ENCODE data around the gene OR10J5. TPM values are rescaled to one million over a fixed set of nuclear protein-coding genes. Genes with fewer than 3 reads are reported as not detected.
"Not testable (repeated sequence)": the region's sequence is repeated elsewhere in the genome, so short reads cannot be mapped to it uniquely, and the experiment has no call there.

Gene OR10J5, protein sequence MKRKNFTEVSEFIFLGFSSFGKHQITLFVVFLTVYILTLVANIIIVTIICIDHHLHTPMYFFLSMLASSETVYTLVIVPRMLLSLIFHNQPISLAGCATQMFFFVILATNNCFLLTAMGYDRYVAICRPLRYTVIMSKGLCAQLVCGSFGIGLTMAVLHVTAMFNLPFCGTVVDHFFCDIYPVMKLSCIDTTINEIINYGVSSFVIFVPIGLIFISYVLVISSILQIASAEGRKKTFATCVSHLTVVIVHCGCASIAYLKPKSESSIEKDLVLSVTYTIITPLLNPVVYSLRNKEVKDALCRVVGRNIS
- total RNA-seq = not detected in 2 replicates

DNA sequence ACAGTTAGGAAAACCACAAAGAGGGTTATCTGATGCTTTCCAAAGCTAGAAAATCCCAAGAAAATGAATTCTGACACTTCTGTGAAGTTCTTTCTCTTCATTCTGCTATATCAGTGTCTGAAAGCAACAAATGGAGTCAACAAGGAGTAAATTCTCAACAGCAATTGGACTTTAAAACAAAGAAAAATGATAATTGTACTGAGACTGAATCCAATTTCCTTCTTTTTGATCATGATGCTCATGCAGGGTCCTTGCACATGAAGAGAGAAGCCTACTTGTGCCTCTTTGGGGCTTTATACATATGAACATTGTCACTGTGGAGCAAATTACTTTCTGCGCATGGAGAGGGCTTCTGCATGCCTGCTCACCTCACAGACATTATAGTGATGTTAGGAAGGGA lies at the start of gene OR10J5:
Gene OR10J5 (minus strand): TSS at position 101 of the 400 bp plus-strand sequence. CDS start 0 bp downstream, at position 101.
- no peak for DNase-seq (ENCODE audit: extremely low read depth, low read depth, low spot score)

- DNase-seq (ENCODE audit: extremely low read depth, low read depth, low spot score) = no peak
These were observed 48.7 kb upstream of the OR10J5 start for GRCh38 chr1:159584536-159584935.

DNA sequence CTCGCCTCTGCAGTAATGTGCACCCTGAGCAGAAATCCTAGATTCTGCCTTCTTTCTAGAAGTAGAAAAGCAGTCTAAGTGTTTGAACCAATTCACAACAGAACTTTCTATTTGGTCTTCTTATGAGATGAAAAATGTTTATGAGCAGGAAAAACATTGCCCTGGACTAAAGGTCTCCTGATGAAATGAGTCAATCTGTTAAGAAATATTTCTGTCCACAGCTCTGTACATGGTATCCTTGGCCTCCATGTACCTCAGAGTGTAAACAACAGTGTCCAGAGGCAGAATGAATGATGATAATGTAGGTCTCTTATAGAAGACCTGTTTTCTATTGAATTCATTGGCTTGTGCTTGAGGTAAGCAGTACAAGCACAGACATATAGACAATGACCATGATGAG lies 45.6 kb upstream of the OR10J5 start:
- no peak for DNase-seq (ENCODE audit: extremely low read depth, low read depth, low spot score)

DNA sequence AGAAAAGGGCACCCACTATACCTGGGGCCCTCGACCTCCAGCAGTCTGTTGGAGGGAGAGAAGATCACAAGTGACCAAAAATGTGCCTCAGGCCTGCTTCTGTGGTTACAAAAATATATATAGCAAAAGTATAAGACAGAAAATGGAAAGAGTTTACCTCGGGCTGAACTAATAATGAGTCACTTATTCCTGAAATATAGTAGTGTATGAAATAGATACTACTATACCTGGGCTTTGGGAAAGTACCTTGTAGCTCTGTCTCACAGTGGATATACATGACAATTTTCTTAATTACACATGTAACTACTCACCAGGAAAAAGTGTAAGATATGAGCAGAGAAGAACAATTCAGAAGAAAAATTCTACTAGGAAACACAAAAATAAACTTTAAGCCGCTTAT lies 44.5 kb upstream of the OR10J5 start:
- no peak for DNase-seq (ENCODE audit: extremely low read depth, low read depth, low spot score)

- no peak for DNase-seq (ENCODE audit: extremely low read depth, low read depth, low spot score)
These were observed 41.6 kb upstream of the OR10J5 start for GRCh38 chr1:159577446-159577845.

- DNase-seq (ENCODE audit: extremely low read depth, low read depth, low spot score) = no peak
These were observed 26.9 kb upstream of the OR10J5 start for GRCh38 chr1:159562680-159563079.

DNA sequence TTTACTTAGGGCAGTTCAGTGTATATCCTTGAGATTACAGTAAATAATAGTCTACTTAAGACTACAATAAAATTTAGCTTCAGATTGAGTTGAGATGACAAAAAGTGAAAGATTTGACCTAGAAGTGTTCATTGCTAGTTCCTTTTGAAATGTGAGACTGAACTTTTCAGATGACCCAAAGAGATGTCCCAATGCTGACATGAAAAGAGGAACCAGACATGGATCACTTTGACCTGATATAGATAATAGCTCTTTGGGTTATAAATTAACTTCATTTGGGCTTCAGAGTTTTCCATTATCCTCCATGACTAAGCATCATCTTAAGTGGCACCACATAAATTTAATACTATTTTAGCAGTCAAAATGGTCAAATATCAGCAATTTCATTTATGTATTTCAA lies 25.7 kb upstream of the OR10J5 start:
- no peak for DNase-seq (ENCODE audit: extremely low read depth, low read depth, low spot score)

DNA sequence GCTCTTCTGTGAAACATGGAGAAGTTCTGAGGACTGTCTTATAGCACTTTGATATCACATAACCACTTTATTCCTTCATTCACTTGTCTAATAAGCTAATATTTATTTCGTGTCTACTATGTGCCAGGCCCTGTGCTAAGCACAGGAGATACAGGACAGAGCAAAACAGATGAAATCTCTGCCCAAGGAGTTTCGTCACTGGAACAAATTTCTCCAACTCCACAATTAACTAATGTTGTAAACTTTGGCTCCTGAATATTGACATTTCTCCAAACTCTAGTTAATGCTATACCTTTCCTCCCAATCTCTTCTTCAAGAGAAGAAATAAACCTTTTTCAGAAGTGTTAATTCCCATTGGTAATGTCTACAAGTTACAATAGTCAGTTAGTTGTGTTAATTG lies 24.8 kb upstream of the OR10J5 start:
- no peak for DNase-seq (ENCODE audit: extremely low read depth, low read depth, low spot score)

GRCh38 chr1:159556931-159557369 lies 21.1 kb upstream of the OR10J5 start:
- DNase-seq (ENCODE audit: extremely low read depth, low read depth, low spot score) = no peak

DNA sequence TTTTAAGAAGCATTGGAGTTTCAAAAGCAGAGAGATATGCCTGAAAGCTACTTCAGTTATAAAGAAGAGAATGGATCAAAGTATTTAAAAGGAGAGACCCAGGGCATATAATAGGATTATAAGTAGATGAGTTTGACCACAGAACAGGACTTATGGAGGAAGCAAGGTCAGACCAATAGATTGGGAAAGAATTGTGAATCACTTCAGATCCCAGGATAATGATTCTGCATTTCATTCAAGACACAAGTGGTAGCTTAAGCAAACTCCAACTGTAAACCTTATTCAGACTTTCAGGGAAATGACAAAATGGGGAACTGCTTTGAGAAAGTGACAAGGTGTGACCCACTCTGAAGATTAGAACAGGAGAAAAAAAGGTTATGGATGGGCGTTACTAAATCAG lies 18.9 kb upstream of the OR10J5 start:
- DNase-seq (ENCODE audit: extremely low read depth, low read depth, low spot score) = no peak

DNA sequence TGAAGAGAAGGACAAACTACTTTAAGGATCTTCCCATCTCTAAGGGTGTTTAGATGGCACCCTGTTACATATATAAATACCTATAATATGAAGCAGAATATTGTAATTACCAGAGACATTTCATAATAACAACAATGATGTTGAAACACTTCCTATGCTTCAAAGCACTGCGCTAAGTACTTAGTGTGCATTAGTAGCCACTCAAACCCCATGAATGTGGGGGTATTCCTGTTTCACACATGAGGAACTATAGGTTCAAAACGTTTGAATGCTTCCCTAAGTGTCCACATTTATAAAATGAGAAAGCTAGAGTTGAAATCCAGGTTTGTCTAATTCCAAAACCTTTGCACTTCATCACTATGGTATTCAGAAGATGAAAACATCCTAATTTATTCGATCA lies 18.5 kb upstream of the OR10J5 start:
- no peak for DNase-seq (ENCODE audit: extremely low read depth, low read depth, low spot score)

- DNase-seq (ENCODE audit: extremely low read depth, low read depth, low spot score) = no peak
These were observed 12.3 kb upstream of the OR10J5 start for GRCh38 chr1:159548126-159548525.

GRCh38 chr1:159532922-159533321 lies 2.9 kb downstream of the OR10J5 start:
- no peak for DNase-seq (ENCODE audit: extremely low read depth, low read depth, low spot score)

GRCh38 chr1:159524792-159525191 lies 11.0 kb downstream of the OR10J5 start:
- DNase-seq (ENCODE audit: extremely low read depth, low read depth, low spot score) = not testable (repeated sequence)

- no peak for DNase-seq (ENCODE audit: extremely low read depth, low read depth, low spot score)
These were observed 25.6 kb downstream of the OR10J5 start for GRCh38 chr1:159510229-159510541.

GRCh38 chr1:159509440-159510228 lies 26.2 kb downstream of the OR10J5 start:
- no peak for DNase-seq (ENCODE audit: extremely low read depth, low read depth, low spot score)

DNA sequence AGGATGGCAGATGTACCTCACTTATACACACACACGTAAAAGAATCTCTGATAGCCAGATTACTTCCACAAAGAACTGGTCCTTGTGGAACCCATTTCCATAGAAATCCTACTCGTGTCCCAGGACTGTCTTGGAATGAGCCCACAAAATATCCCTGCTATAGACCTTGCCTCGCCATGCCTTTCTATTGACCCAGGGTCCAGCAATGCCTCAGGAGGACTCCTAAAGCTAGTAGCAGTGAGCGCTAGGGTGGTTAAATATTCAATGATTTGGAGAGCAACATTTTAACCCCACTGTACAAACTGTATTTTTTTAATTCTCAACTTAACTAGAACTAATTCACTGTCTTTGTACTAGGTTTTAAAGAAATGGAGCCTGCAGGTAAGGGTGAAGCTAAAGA lies 26.9 kb downstream of the OR10J5 start:
- no peak for DNase-seq (ENCODE audit: extremely low read depth, low read depth, low spot score)

- DNase-seq (ENCODE audit: extremely low read depth, low read depth, low spot score) = no peak
These were observed 30.1 kb downstream of the OR10J5 start for GRCh38 chr1:159505676-159506075.

GRCh38 chr1:159501082-159501481 lies 34.7 kb downstream of the OR10J5 start:
- no peak for DNase-seq (ENCODE audit: extremely low read depth, low read depth, low spot score)

- not testable (repeated sequence) for DNase-seq (ENCODE audit: extremely low read depth, low read depth, low spot score)
These were observed 41.1 kb downstream of the OR10J5 start for GRCh38 chr1:159494513-159495210.

DNA sequence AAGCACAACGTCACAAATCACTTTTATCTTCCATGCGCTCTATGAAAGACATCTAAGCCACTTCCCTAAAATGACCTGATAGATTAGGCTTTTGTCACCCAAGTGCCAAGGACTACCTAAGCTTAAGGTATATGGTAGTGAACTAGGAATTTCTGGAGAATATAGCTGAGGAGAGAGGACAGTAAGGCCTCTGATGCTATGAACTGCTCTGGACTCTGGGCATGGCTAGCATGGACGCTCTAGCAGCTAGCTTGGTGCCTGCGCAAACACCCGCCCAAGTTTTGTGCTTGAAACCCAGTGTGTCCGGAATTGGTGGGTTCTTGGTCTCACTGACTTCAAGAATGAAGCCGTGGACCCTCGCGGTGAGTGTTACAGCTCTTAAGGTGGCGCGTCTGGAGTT lies 42.5 kb downstream of the OR10J5 start:
- DNase-seq (ENCODE audit: extremely low read depth, low read depth, low spot score) = no peak

Data from glomerular endothelial cell (primary cell).